Measurements from ENCODE around the gene STAM. TPM values are rescaled to one million over a fixed set of nuclear protein-coding genes. Genes with fewer than 3 reads are reported as not detected.

Gene STAM
- total RNA-seq, 1 donor = 45.6 TPM

DNA sequence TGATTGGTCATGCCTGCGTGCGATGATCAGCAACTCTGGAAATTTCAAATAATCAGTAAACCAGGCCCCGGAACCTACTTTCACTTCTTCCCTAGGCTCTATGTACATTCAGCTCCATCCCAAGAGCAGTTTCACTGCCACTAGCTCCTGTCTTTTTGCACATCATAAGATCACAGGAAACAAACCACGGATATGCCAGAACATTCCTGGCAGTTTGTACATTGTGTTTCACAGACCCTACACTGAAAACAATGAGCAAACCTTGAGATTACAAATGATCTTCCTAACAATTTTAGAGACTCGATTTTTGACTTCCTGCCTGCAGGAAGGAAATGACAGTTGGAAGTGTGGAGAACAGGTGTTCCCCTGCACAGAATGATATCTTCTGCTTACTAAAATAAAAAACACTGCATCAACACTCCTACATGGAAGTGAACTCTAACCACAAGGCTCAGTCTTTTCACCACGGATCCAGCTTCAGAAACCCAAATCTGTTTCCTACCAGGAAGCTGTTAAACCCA is 100.5 kb downstream of the STAM start:
- no peak for DNase-seq (ENCODE audit: insufficient read length, low spot score, missing footprints)
- TF ChIP-seq CTCF (IDR thresholded peaks at IDR 0.05; ENCODE audit: extremely low read depth, low read depth, low read length) = no peak
- H2AFZ ChIP-seq (ENCODE audit: low read length) = no peak overlapping the region
- no peak overlapping the region for H3K4me2 ChIP-seq (ENCODE audit: insufficient read depth, low read length)
- no peak overlapping the region for H3K27ac ChIP-seq (ENCODE audit: low read depth, low read length)
- no peaks in the 10 kb centered on the region for H3K27me3 ChIP-seq (ENCODE audit: insufficient read depth, low read length)
- H3K79me2 ChIP-seq (ENCODE audit: insufficient read depth, low read length) = no peaks in the 10 kb centered on the region
- no peaks in the 10 kb centered on the region for H3K9me3 ChIP-seq (ENCODE audit: low read depth, low read length)
- no peaks in the 10 kb centered on the region for H4K20me1 ChIP-seq (ENCODE audit: insufficient read depth, low read length)
- H3K4me1 ChIP-seq (ENCODE audit: insufficient read depth, low read length) = no peaks in the 10 kb centered on the region
- H3K4me3 ChIP-seq (ENCODE audit: insufficient read depth, low read length) = no peak overlapping the region
- H3K36me3 ChIP-seq (ENCODE audit: insufficient read depth, low read length) = no peaks in the 10 kb centered on the region

DNA sequence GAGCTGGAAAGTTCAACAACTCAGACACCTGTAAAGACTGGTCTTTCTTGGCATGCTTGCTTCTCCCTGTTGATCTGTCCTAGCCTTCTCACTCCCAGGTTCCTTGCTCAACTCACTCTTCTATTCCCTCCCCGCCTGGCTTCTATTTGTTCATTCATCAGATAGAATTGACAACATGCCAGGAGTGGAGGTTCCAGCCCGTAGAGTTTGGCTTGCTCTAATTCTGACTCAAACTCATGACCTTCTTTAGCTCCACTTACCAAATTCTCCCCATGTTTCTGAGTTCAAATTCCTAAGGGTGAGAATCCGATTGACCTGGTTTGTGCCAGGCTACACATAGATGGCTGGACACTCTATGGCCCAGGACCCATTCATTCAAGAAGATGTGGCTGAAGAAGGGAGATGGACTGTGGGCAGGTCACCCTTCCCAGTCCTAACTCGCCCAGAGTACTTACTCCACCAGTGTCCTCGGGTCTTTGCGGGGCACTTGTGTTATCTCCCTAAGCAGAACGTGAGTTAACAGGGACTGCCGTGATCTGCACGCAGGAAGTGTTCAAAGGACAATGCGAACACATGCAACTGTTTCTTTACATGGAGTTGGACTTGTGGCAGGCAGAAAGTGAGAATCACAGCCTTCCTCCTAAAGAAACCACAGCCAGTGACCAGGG is 104.1 kb downstream of the STAM start:
- Histone ChIP-seq H3K9me3 (ENCODE audit: low read depth, low read length) (no peaks in the 10 kb centered on the region), H3K27ac (ENCODE audit: low read depth, low read length) (no peak overlapping the region), H3K4me2 (ENCODE audit: insufficient read depth, low read length) (no peak overlapping the region), H3K79me2 (ENCODE audit: insufficient read depth, low read length) (no peaks in the 10 kb centered on the region), H3K27me3 (ENCODE audit: insufficient read depth, low read length) (no peaks in the 10 kb centered on the region), H3K4me1 (ENCODE audit: insufficient read depth, low read length) (no peaks in the 10 kb centered on the region), H4K20me1 (ENCODE audit: insufficient read depth, low read length) (no peaks in the 10 kb centered on the region), H3K36me3 (ENCODE audit: insufficient read depth, low read length) (no peaks in the 10 kb centered on the region), H3K4me3 (ENCODE audit: insufficient read depth, low read length) (no peak overlapping the region), H2AFZ (ENCODE audit: low read length) (no peak overlapping the region)
- DNase-seq (ENCODE audit: insufficient read length, low spot score, missing footprints) = no peak
- no peak for TF ChIP-seq CTCF (IDR thresholded peaks at IDR 0.05; ENCODE audit: extremely low read depth, low read depth, low read length)

GRCh38 chr10:17749890-17750289 is 105.9 kb downstream of the STAM start:
- Histone ChIP-seq H3K27ac (ENCODE audit: low read depth, low read length) (no peak overlapping the region), H3K9me3 (ENCODE audit: low read depth, low read length) (no peaks in the 10 kb centered on the region), H3K4me2 (ENCODE audit: insufficient read depth, low read length) (no peak overlapping the region), H3K4me1 (ENCODE audit: insufficient read depth, low read length) (no peaks in the 10 kb centered on the region), H3K4me3 (ENCODE audit: insufficient read depth, low read length) (no peak overlapping the region), H4K20me1 (ENCODE audit: insufficient read depth, low read length) (no peaks in the 10 kb centered on the region), H3K27me3 (ENCODE audit: insufficient read depth, low read length) (no peaks in the 10 kb centered on the region), H3K36me3 (ENCODE audit: insufficient read depth, low read length) (no peaks in the 10 kb centered on the region), H3K79me2 (ENCODE audit: insufficient read depth, low read length) (no peaks in the 10 kb centered on the region), H2AFZ (ENCODE audit: low read length) (no peak overlapping the region)
- no peak for TF ChIP-seq CTCF (IDR thresholded peaks at IDR 0.05; ENCODE audit: extremely low read depth, low read depth, low read length)
- no peak for DNase-seq (ENCODE audit: insufficient read length, low spot score, missing footprints)

DNA sequence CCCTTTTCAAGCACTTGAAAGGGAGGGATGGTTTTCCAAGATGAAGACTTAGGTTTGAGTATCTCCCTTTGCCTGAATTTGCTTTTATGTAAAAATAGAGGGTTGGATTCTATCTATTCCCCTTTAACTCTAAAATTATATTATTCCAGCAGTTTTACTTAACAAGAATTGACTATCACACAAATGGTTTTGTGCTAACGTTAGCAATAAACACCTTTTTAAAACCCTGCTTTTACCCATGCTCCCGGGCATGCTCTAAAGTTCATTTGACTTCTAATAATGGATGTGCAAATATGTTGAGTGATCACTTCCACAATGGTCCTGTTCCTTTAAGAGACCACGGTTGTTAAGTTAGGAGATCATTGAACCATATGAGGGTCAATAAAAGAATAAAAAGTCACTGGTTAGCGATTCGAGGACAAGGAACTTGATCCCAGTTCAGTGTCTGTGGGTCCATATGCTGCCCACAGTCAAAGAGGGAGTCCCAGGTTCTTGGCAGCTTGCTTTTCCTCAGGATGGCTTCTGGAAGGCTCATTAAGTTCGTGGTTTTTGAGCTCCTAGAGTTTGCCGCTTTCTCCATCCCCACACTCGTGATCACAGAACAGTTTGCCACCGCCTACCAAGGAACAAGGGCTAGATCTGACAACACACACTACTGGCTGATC is 108.0 kb downstream of the STAM start, which contains the start of gene TMEM236:
TSS of gene TMEM236 (plus strand) at position 421 of the 665 bp plus-strand sequence. CDS start at position 516, 95 bp downstream.
- H3K27me3 ChIP-seq (ENCODE audit: insufficient read depth, low read length) = no peaks in the 10 kb centered on the region
- peak within 1 kb of the TSS; percentile 40 for H2AFZ ChIP-seq (ENCODE audit: low read length)
- H4K20me1 ChIP-seq (ENCODE audit: insufficient read depth, low read length) = no peaks in the 10 kb centered on the region
- no peaks in the 10 kb centered on the region for H3K79me2 ChIP-seq (ENCODE audit: insufficient read depth, low read length)
- no peak for TF ChIP-seq CTCF (IDR thresholded peaks at IDR 0.05; ENCODE audit: extremely low read depth, low read depth, low read length)
- no peaks in the 10 kb centered on the region for H3K4me1 ChIP-seq (ENCODE audit: insufficient read depth, low read length)
- DNase-seq (ENCODE audit: insufficient read length, low spot score, missing footprints) = no peak
- no peak within 1 kb of the TSS for H3K4me3 ChIP-seq (ENCODE audit: insufficient read depth, low read length)
- H3K9me3 ChIP-seq (ENCODE audit: low read depth, low read length) = no peaks in the 10 kb centered on the region
- no peak within 1 kb of the TSS for H3K27ac ChIP-seq (ENCODE audit: low read depth, low read length)
- H3K4me2 ChIP-seq (ENCODE audit: insufficient read depth, low read length) = no peak within 1 kb of the TSS
- H3K36me3 ChIP-seq (ENCODE audit: insufficient read depth, low read length) = no peaks in the 10 kb centered on the region

Data from osteoblast (primary cell).